ENCODE measurements around the gene DDX23.
"Not testable (repeated sequence)": the region's sequence is repeated elsewhere in the genome, so short reads cannot be mapped to it uniquely, and the experiment has no call there.

Gene DDX23

GRCh38 chr12:48880647-48881046, 28.7 kb upstream of the DDX23 start:
- Histone ChIP-seq H3K36me3 (ENCODE audit: control insufficient read depth, insufficient read depth, low read length) (no peaks in the 10 kb centered on the region), H3K27ac (ENCODE audit: low read depth, low read length, severe bottlenecking) (no peak overlapping the region), H3K9me3 (ENCODE audit: control insufficient read depth, low read length) (no peaks in the 10 kb centered on the region), H3K4me1 (ENCODE audit: control insufficient read depth, insufficient read depth, low read length, poor library complexity, severe bottlenecking) (peaks cover 35% of the 10 kb centered on the region), H3K4me3 (ENCODE audit: extremely low read depth, insufficient read depth, low read length, poor library complexity, severe bottlenecking) (no peak overlapping the region)
- WGBS, 2 experiments (ENCODE audit: insufficient coverage in 2 of 2), result 73 to 92% methylated on average over 7 of the region's 9 CpGs

- H3K36me3 ChIP-seq (ENCODE audit: control insufficient read depth, insufficient read depth, low read length), result no peaks in the 10 kb centered on the region
- H3K4me1 ChIP-seq (ENCODE audit: control insufficient read depth, insufficient read depth, low read length, poor library complexity, severe bottlenecking), result peaks cover 26% of the 10 kb centered on the region
- 71 to 90% methylated on average over 1 to 2 of the region's 2 CpGs for WGBS, 2 experiments (ENCODE audit: insufficient coverage in 2 of 2)
- H3K4me3 ChIP-seq (ENCODE audit: extremely low read depth, insufficient read depth, low read length, poor library complexity, severe bottlenecking), result no peak overlapping the region
- no peak overlapping the region for H3K27ac ChIP-seq (ENCODE audit: low read depth, low read length, severe bottlenecking)
- no peaks in the 10 kb centered on the region for H3K9me3 ChIP-seq (ENCODE audit: control insufficient read depth, low read length)
These were observed 26.6 kb upstream of the DDX23 start for GRCh38 chr12:48878548-48878947.

- H3K27ac ChIP-seq (ENCODE audit: low read depth, low read length, severe bottlenecking), result no peak overlapping the region
- no peaks in the 10 kb centered on the region for H3K36me3 ChIP-seq (ENCODE audit: control insufficient read depth, insufficient read depth, low read length)
- H3K9me3 ChIP-seq (ENCODE audit: control insufficient read depth, low read length), result no peaks in the 10 kb centered on the region
- WGBS, 2 experiments (ENCODE audit: insufficient coverage in 2 of 2), result 69% methylated on average over 4 of the region's 4 CpGs
- no peak overlapping the region for H3K4me3 ChIP-seq (ENCODE audit: extremely low read depth, insufficient read depth, low read length, poor library complexity, severe bottlenecking)
- peaks cover 4% of the 10 kb centered on the region for H3K4me1 ChIP-seq (ENCODE audit: control insufficient read depth, insufficient read depth, low read length, poor library complexity, severe bottlenecking)
These were observed 24.1 kb upstream of the DDX23 start for GRCh38 chr12:48875944-48876515.

- H3K27ac ChIP-seq (ENCODE audit: low read depth, low read length, severe bottlenecking); H3K4me3 ChIP-seq (ENCODE audit: extremely low read depth, insufficient read depth, low read length, poor library complexity, severe bottlenecking); H3K36me3 ChIP-seq (ENCODE audit: control insufficient read depth, insufficient read depth, low read length); H3K4me1 ChIP-seq (ENCODE audit: control insufficient read depth, insufficient read depth, low read length, poor library complexity, severe bottlenecking); H3K9me3 ChIP-seq (ENCODE audit: control insufficient read depth, low read length): not testable (repeated sequence)
- 88 to 93% methylated on average over 6 to 8 of the region's 8 CpGs for WGBS, 2 experiments (ENCODE audit: insufficient coverage in 2 of 2)
These were observed 21.6 kb upstream of the DDX23 start for GRCh38 chr12:48873534-48873933.

GRCh38 chr12:48873096-48873495, 21.1 kb upstream of the DDX23 start:
- no peaks in the 10 kb centered on the region for H3K9me3 ChIP-seq (ENCODE audit: control insufficient read depth, low read length)
- 90% methylated on average over 4 of the region's 4 CpGs; no CpG with 5 or more reads in 1 of the 2 experiments for WGBS, 2 experiments (ENCODE audit: insufficient coverage in 2 of 2)
- H3K36me3 ChIP-seq (ENCODE audit: control insufficient read depth, insufficient read depth, low read length), result no peaks in the 10 kb centered on the region
- H3K4me3 ChIP-seq (ENCODE audit: extremely low read depth, insufficient read depth, low read length, poor library complexity, severe bottlenecking), result no peak overlapping the region
- H3K4me1 ChIP-seq (ENCODE audit: control insufficient read depth, insufficient read depth, low read length, poor library complexity, severe bottlenecking), result no peaks in the 10 kb centered on the region
- no peak overlapping the region for H3K27ac ChIP-seq (ENCODE audit: low read depth, low read length, severe bottlenecking)

- WGBS, 2 experiments (ENCODE audit: insufficient coverage in 2 of 2), result 90 to 100% methylated on average over 2 of the region's 2 CpGs
- Histone ChIP-seq H3K4me1 (ENCODE audit: control insufficient read depth, insufficient read depth, low read length, poor library complexity, severe bottlenecking) (no peaks in the 10 kb centered on the region), H3K4me3 (ENCODE audit: extremely low read depth, insufficient read depth, low read length, poor library complexity, severe bottlenecking) (no peak overlapping the region), H3K36me3 (ENCODE audit: control insufficient read depth, insufficient read depth, low read length) (no peaks in the 10 kb centered on the region), H3K9me3 (ENCODE audit: control insufficient read depth, low read length) (no peaks in the 10 kb centered on the region), H3K27ac (ENCODE audit: low read depth, low read length, severe bottlenecking) (no peak overlapping the region)
These were observed 17.2 kb upstream of the DDX23 start for GRCh38 chr12:48869191-48869590.

- Histone ChIP-seq H3K4me1 (ENCODE audit: control insufficient read depth, insufficient read depth, low read length, poor library complexity, severe bottlenecking) (no peaks in the 10 kb centered on the region), H3K9me3 (ENCODE audit: control insufficient read depth, low read length) (no peaks in the 10 kb centered on the region), H3K27ac (ENCODE audit: low read depth, low read length, severe bottlenecking) (no peak overlapping the region), H3K36me3 (ENCODE audit: control insufficient read depth, insufficient read depth, low read length) (no peaks in the 10 kb centered on the region), H3K4me3 (ENCODE audit: extremely low read depth, insufficient read depth, low read length, poor library complexity, severe bottlenecking) (no peak overlapping the region)
- 100% methylated on average over 1 of the region's 2 CpGs; no CpG with 5 or more reads in 1 of the 2 experiments for WGBS, 2 experiments (ENCODE audit: insufficient coverage in 2 of 2)
These were observed 16.5 kb upstream of the DDX23 start for GRCh38 chr12:48868451-48868850.

GRCh38 chr12:48866052-48866711, 14.2 kb upstream of the DDX23 start:
- H3K27ac ChIP-seq (ENCODE audit: low read depth, low read length, severe bottlenecking), result no peak overlapping the region
- no peaks in the 10 kb centered on the region for H3K4me1 ChIP-seq (ENCODE audit: control insufficient read depth, insufficient read depth, low read length, poor library complexity, severe bottlenecking)
- H3K36me3 ChIP-seq (ENCODE audit: control insufficient read depth, insufficient read depth, low read length), result no peaks in the 10 kb centered on the region
- peak overlapping the region; percentile 52 for H3K4me3 ChIP-seq (ENCODE audit: extremely low read depth, insufficient read depth, low read length, poor library complexity, severe bottlenecking)
- WGBS, 2 experiments (ENCODE audit: insufficient coverage in 2 of 2), result 62 to 63% methylated on average over 3 of the region's 6 CpGs
- no peaks in the 10 kb centered on the region for H3K9me3 ChIP-seq (ENCODE audit: control insufficient read depth, low read length)

- no peaks in the 10 kb centered on the region for H3K4me1 ChIP-seq (ENCODE audit: control insufficient read depth, insufficient read depth, low read length, poor library complexity, severe bottlenecking)
- H3K27ac ChIP-seq (ENCODE audit: low read depth, low read length, severe bottlenecking), result no peak within 1 kb of the TSS
- H3K4me3 ChIP-seq (ENCODE audit: extremely low read depth, insufficient read depth, low read length, poor library complexity, severe bottlenecking), result peak within 1 kb of the TSS; percentile 52
- no peaks in the 10 kb centered on the region for H3K9me3 ChIP-seq (ENCODE audit: control insufficient read depth, low read length)
- no peaks in the 10 kb centered on the region for H3K36me3 ChIP-seq (ENCODE audit: control insufficient read depth, insufficient read depth, low read length)
- 1 to 3% methylated on average over 24 to 27 of the region's 32 CpGs for WGBS, 2 experiments (ENCODE audit: insufficient coverage in 2 of 2)
These were observed 13.5 kb upstream of the DDX23 start, which contains the start of gene RND1 for GRCh38 chr12:48865281-48866051. Gene RND1 (minus strand): TSS chr12:48865870. CDS start chr12:48865767, 103 bp downstream.

GRCh38 chr12:48863291-48863690, 11.3 kb upstream of the DDX23 start:
- Histone ChIP-seq H3K27ac (ENCODE audit: low read depth, low read length, severe bottlenecking) (no peak overlapping the region), H3K4me3 (ENCODE audit: extremely low read depth, insufficient read depth, low read length, poor library complexity, severe bottlenecking) (no peak overlapping the region), H3K4me1 (ENCODE audit: control insufficient read depth, insufficient read depth, low read length, poor library complexity, severe bottlenecking) (no peaks in the 10 kb centered on the region), H3K36me3 (ENCODE audit: control insufficient read depth, insufficient read depth, low read length) (no peaks in the 10 kb centered on the region), H3K9me3 (ENCODE audit: control insufficient read depth, low read length) (no peaks in the 10 kb centered on the region)
- WGBS, 2 experiments (ENCODE audit: insufficient coverage in 2 of 2), result 62 to 65% methylated on average over 3 of the region's 4 CpGs
